HG03354 (cell line): ENCODE results near the gene ARHGDIA.
A peak's percentile ranks its signal among the peaks of the same experiment; 100 is the strongest.

Experiments used
- ATAC-seq: cut with Tn5 transposase; IDR thresholded peaks from one replicate; pipeline ENCODE4 v1.9.1; 2021; ENCODE audit warnings: mild to moderate bottlenecking; ENCODE audit not compliant: unreplicated experiment, poor library complexity, severe bottlenecking

The ARHGDIA gene

DNA sequence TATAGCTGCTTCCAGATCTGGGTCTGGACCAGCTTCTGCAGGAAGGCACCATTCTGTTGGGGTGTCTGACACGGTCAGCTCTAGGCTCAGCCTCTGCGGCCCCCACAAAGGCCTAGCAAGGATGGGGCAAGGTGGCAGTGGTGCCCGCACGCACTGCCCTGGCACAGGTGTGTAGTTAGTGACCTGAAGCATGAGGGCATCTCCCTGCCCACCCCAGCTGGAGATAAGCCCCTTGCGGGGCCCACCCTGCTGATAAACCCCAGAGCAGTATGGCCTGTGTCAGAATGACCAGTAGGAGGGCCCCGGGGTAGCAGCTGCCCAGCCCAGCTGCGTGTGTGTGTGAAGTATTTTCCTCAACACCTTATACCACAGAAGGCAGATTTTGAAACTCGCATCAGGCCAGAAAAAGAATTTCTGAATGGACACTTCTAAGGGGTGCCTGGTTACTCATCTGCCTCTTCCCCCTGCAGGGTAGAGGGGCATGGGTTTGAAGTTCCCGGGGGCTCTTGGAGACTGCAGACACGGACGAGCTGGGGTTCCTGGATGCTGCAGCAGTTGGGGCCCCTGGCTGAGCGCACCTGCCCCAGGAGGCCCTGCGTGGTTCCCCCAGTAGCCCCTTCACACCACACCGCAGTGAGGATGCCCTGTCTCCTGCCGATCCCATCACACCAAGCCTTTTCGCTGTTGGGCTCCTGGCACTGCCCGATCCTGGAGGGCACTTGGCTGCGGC lies 4.5 kb downstream of the ARHGDIA start:
- ATAC-seq: no peak

DNA sequence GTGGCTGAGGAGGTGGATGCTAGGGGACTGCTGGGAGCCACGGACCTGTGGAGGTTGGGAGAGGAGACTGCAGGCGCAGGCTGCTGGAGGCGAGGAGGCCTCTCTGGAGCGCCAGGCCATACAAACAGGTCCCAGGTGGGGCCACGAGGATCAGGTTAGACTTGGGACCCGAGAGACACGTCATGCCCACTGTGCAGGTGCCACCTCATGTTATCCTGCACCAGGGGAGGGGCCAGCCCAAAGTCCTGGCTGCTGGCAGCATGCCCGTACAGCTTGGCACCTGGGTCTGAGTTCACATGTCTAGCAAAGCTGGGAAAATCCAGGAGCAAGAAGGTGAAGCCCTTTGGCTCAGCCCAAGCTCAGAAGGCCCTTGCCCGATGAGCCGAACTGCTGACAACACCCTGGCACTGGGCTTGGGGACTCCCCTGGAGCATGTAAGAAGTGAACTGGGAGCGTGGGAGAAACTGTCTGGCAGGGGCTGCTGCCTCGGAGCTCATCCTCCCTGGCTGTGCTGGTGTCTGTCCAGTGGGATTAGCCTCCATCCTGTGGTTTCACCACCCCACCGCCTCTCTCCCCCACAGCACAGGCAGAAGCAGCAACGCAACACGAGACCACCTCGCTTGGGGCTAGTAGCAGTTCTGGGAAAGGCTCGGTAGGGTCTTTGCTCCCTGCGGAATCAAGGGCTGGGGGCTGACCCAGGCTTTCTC lies 5.3 kb downstream of the ARHGDIA start:
- no peak for ATAC-seq

DNA sequence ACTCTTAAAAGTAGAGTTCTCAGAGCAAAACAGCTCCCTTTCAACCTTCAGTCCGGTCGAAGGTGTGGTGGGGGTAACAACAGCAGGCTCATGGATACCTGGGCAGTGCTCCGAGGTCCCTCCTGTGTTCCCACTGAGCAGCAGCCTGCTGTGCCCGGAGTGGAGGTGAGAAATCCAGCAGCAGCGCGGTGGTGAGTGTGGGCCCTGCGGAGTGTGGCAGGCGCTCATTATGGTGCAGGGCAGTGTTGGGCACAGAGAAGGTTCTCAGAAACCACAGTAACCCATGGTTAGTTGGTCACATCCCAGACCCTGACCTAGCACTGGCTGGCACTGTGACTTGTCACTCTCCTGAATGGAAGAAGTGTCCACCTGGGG lies 5.8 kb downstream of the ARHGDIA start:
- no peak for ATAC-seq

DNA sequence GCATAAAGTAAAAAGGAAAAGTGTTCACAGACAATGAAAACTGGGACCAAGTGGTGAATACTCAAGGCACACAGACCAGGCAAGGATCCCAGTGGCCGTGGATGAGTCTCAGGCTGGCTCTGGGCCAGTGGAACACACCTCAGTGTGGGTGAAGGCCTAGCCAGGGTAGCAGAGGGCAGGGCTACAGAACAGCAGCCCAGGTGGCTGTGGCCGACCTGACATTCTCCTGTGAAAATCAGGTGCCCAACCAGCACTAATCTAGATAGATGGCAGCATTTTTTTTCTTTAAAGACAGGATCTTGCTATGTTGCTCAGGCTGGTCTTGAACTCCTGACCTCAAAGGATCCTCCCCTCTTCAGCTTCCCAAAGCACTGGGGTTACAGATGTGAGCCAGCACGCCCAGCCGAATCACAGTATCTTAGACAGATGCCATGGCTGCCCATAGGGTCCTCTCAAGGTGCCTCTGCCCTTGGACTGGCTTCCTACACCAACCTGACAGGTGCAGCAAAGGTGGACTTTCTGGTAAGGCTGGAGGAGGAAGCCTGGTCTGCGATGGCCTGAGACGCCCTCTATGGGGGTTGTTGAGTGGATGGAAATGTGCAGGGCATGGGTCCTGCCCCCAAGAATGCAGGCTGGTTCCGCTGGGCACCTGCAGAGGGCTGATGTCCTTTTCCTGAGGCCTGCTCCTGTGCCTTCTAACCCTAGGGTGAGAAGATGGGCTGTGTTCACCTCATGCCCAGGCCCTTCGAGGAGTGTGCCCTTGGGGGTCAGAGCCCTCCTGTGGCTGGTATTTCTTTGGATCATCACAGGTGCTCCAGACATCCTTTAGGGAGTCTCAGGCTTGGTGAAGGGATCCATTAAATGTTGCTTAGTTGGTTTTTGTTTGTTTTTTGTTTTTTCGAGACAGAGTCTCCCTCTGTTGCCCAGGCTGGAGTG lies 7.0 kb downstream of the ARHGDIA start:
- ATAC-seq: no peak

DNA sequence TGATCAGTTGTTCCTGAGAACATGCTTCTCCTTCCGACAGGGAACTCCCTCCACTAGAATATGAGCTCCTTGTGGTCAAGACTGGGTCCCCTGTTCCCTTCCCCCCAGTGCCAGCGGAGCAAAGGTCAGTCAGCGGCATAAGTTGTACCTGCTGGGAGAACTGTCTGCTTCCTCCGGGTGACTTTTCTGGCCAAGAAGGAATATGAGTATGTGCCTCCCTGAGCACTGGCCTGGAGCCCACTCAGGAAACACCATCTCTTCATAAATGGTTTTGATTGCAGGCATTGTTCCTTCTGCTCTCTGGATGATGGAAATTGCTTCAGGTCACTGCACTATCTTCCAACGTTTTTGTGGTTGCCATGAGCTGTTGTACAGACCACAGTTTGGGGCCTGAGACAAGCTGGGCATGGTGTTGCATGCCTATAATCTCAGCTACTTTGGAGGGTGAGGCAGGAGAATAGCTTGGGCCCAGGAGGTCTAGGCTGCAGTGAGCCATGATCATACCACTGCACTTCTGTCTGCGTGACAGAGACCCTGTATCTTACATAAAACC lies 7.9 kb downstream of the ARHGDIA start:
- ATAC-seq: no peak

DNA sequence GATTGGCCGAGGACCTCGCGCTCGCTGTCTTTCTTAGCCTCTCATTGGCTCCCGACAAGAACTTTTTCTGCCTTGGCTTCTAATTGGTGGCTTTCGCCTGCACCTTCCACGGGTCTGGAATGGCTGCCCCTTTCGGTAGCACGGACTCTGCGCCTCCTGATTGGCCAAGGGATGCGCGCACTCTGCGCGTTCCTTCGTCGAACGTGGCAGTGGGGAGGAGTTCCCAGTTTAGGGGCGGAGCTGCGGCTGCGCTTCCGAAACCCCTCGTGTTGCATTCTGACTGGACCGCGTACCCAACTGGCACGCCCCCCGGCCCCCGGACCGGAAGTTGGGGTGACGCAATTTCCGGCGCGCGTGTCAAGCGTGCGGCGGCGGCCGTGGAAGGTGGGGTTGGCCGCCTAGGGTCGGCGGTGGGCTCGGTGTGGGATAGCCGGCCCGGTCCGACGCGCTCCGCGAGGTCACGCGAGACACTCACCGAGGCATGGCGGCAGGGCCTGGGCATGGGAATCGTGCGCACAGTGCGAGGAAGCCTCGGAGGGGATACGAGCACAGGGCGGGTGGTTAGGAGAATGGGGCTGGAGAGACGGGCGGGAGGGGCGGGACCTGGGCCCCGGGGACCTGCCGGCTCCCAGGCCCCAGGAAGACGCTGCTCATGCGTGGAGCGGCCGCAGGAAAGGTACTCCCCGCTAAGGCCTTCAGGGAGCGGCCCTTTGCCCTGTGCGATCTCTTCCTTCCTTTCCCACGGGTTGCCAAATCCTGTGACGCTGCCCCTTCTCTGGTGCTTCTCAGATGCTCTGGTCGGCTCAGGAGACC lies 10.2 kb downstream of the ARHGDIA start:
- ATAC-seq: peak; percentile 81

DNA sequence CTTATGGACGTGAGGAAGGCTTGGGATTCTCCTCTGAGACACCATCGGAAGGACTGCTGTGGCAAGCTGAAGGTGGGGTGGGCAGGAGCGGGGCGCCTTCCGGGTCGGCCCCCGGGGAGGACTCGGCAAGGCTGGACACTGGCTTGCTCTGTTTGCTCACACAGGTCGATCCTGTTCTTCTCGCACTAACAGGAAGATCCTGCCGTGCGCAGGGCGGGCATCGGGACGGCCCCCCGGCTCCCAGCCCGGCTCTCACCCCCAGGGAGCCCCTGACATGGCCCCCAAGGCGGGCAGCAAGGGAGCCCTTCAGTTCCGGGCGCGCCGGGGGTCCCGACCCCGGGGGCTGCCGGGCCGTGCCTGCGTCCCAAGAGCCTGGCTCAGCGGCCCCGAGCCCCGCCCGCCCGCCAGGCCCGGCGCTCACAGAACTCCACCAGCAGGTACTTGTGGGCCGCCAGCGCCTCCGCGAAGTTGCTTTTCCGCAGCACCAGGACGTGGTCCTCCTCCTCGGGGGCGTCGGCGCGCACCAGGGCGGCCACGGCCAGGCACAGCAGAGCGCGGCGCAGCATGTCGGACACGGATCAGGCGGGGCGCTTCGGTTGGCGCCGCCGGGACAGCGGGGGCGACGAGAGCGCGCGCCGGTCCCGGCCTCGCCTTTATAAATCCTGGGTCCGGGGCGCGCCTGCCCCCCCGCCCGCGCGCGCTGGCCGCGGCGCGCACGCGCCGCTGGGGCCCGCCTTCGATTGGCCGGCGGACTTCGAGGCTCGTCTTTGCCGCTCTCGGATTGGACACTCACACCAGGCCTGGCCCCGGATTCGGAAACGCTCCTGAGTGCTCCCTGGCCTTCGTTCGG lies 11.0 kb downstream of the ARHGDIA start, which contains the start of gene P4HB:
Gene P4HB, minus strand, starts transcription at position 630 of the 850 bp plus-strand sequence. Its CDS starts 64 bp downstream, at position 566.
- peak; percentile 1 for ATAC-seq

DNA sequence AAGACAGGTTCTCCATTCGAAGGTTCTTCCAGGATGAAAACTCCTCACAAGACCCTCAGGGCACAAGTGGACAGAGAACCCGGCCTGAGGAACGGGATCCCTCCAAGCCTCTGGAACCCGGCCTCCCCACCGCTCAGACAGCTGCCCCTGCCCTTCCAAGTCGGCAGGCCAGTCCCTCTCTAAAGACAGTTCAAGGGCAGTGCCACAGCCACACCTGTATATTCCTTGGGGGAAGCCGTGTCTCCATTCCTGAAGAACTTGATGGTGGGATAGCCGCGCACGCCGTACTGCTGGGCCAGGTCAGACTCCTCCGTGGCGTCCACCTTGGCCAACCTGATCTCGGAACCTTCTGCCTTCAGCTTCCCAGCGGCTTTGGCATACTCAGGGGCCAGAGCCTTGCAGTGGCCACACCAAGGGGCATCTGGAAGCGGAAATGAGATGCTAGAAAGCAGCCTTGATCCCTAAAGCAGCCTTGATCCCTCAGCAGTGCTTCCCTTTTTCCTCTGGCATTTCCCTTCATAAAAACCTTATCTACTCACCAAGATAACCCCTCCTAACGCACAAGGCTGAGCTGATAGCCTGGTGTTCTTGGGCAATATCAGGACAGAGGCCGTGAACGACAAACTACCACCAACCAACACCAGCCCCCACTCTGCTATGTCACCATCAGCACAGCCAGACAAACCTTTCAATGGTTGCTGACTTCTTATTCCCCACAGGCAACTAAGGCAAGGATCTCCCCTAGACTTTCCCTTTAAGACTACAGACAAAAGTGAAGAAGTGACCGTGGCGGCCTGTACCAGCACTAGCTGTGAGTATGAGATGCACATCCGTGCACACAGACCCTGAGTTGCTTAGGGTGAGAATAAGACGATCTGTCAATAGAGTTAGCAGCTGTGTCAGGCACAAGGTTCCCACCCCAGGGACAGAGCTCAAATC lies 11.9 kb downstream of the ARHGDIA start:
- no peak for ATAC-seq

DNA sequence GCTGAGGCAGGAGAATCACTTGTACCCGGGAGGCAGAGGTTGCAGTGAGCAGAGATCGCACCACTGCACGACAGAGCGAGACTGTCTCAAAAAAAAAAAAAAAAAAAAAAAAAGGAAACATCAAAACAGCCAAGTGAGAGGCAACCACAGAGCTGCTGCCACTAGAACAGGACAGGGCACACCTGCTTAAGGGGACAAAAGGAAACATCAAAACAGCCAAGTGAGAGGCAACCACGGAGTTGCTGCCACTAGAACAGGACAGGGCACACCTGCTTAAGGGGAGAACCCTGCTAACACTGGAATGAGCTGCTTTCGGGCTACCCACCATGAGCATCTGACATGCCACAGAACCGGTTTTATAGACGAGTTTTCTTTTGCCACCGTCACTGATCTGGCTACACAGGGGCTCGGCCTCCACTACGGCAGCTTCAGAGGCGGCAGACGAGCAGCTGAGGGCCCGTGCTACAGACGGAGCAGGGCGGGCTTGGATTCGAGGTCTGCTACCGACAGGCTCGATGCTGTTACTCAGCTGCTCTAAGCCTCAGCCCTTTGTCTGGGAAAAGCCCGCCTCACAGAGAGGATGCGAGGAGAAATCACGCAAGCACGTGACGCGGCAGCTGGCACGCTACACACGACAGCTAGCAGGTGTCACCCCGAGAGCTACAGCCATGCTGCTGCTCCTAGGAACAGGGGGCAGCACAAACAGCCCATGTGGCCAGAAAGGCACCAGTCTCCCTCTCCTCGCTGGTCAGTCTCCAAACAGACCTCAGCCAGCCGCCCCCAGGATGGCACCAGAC lies 12.8 kb downstream of the ARHGDIA start:
- ATAC-seq: no peak

DNA sequence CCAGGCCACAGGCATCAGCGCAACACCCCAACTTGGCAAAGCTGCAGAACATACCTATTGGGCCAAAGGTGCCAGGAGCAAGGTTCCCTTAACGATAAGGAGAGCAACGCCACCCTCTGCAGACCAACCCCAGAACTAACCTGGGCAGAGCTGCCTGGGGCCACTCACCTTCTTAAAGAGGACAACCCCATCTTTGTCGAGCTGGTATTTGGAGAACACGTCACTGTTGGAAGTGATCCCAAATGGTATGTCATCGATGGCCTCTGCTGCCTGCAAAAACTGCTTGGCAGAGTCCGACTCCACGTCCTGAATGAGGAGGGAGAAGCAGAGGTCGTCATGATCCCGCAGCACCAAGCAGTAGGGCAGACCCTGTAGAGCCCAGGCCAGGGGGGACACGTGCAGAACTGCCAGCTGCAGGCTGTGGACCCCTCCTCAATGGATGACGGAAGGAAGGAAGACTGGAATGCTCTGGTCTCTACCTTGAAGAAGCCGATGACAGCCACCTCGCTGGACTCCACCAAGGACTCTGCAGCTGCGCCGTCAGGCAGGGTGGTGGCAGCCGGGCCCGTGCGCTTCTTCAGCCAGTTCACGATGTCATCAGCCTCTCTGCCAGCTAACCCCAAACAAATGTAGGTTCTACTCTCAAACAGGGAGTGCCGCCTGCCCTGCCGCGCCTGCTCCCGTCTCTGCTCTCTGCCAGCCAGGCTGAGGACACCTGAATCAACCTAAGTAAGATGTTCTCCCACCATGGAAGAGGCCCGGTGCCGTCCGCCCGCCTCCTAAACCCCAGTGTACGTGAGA lies 16.0 kb downstream of the ARHGDIA start:
- no peak for ATAC-seq

DNA sequence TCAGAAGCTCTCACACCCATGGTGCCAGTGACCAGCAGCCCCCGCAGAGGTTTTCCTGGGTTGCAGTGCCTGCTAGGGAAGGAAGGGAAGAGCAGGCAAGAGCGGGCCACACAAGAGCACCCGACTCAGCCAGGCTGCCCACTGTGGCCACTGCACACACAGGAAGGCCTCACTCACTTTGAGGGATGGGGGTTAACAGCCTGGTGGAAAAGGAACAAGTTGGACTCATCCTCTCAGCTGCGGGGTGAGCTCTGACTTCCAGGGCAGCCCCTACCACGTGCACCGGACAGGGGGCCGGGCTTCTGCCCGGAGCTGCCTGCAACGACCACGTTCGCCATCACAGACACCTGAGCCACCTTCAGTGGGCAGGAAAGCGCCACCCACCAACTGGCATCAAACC lies 18.9 kb downstream of the ARHGDIA start:
- no peak for ATAC-seq

DNA sequence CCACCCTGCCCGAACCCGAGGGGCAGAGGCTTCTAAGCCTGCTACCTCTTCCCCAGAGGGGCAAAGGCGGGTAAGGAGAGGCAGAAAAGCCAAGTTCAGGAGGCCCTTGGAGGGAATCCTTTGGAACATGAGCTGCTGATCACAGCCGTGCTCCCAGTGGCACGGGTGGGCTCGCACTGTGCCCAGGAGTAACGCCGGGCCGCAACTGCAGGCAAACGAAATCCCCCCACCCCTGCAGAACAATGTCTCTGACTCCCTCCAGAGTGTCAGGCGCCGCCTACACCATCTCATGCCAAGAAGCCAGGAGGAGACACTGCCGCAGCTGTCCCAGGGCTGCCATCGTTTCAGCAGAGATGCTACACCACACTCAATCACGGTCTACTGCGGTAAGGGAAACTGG lies 19.7 kb downstream of the ARHGDIA start:
- no peak for ATAC-seq

DNA sequence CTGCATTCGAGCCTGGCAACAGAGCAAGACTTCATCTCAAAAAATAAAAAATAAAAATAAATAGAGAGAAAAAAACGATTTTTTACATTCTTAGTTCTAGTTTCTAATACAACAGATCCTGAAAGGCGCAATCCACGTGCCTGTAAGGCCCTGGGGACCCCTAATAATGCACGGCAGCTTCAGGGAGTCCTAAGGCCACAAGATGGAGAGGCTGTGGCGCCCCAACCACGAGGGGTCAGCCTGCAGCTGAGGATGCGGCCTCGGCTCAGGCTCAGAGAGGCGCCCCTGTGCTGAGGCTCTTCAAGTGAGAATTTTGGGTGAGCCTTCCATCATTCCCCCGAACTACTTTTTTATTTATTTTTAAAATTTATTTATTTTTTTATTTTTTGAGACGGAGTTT lies 21.7 kb downstream of the ARHGDIA start:
- ATAC-seq: no peak

DNA sequence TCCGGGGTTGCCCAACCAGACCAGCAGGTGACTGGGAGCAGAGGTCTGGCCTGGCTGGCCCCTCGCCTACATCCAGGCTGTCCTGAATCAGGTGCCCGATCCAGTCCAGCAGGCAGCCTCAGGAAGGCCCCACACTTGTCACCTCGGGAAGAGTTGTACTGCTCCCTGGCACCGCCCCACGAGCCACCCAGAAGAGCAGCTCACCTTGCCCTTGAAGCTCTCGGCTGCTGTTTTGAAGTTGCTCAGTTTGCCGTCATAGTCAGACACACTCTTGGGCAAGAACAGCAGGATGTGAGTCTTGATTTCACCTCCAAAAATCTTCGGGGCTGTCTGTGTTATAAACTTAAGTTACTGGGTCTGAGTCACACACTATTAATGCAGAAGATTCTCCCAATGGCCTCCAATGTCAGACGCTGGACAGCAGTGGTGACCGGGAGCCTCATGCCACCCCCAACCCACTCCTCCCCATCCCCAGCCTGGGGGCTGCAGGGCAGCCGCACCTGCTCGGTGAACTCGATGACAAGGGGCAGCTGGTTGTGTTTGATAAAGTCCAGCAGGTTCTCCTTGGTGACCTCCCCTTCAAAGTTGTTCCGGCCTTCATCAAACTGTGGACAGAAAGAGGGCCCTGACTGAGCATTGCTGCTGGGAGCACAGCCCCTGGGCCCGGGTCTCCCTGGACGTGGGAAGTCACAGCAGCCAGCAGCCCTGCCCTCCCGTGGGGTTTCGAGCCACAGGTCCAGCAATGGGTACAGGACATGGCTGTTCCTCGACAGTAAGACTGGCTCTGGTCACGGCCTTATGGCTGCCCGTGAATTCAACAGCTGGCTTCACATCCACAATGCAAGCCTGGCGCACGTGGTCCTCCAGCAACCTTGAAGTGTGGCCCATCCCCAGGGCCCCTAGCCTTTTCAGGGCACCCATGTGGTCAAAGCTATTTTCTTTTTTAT lies 24.1 kb downstream of the ARHGDIA start:
- no peak for ATAC-seq
